ENCODE data around the gene COL4A5. TPM values are rescaled to one million over a fixed set of nuclear protein-coding genes. Genes with fewer than 3 reads are reported as not detected.

The COL4A5 gene
- total RNA-seq, 4 donors from 2014 or later = 9.9 to 31.7 (median 13.9) TPM

GRCh38 chrX:108437349-108438109 is 2.1 kb upstream of the COL4A5 start:
- no peak for DNase-seq
- peak overlapping the region; percentile 15 to 59 (median 40) for H3K4me3 ChIP-seq
- 12 to 28% methylated on average over 10 to 20 of the region's 20 CpGs for WGBS, 2 donors

DNA sequence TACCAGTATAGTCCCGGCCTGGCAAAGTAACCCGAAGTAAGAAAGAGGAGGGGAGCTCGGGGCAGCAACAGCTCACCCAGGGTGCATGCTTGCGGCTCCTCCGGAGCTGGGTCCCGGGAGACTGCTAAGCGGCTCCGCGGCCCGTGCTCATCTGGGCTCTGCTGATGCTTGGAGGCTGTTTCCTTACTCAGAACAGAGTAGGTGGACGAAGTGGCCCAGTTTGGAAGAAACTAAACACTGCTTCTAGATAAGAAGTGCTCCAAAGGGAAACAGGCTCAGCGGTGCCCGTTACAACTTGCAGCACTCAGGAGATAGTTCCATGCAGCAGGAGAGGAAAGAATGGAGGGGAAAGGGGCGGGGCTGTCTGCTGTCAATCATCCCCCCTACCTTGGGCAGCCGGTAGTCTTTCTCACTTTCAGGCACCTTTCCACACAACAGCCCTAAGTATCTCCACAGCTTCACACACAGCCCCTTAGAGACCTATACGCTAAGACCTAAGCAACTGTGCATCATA is 1.5 kb upstream of the COL4A5 start, which contains the start of gene COL4A6:
COL4A6 (minus strand) TSS at position 313 of the 514 bp plus-strand sequence; CDS start at position 87, 226 bp downstream.
- Histone ChIP-seq H3K27me3 (no peaks in the 10 kb centered on the region), H3K27ac (peak within 1 kb of the TSS in 3 of 4 donors; percentile 25 to 79 (median 68)), H3K9me3 (no peaks in the 10 kb centered on the region), H3K4me1 (peaks cover 0 to 20% (median 0%) of the 10 kb centered on the region in 3 donors), H3K4me3 (peak within 1 kb of the TSS; percentile 15 to 63 (median 51)), H3K36me3 (no peaks in the 10 kb centered on the region)
- whole genome bisulfite sequencing, 2 donors = 17 to 38% methylated on average over 1 to 14 of the region's 16 CpGs
- DNase-seq = no peak
- no peak for TF ChIP-seq POLR2A (IDR thresholded peaks at IDR 0.05)
- TF ChIP-seq, protein P1, sequence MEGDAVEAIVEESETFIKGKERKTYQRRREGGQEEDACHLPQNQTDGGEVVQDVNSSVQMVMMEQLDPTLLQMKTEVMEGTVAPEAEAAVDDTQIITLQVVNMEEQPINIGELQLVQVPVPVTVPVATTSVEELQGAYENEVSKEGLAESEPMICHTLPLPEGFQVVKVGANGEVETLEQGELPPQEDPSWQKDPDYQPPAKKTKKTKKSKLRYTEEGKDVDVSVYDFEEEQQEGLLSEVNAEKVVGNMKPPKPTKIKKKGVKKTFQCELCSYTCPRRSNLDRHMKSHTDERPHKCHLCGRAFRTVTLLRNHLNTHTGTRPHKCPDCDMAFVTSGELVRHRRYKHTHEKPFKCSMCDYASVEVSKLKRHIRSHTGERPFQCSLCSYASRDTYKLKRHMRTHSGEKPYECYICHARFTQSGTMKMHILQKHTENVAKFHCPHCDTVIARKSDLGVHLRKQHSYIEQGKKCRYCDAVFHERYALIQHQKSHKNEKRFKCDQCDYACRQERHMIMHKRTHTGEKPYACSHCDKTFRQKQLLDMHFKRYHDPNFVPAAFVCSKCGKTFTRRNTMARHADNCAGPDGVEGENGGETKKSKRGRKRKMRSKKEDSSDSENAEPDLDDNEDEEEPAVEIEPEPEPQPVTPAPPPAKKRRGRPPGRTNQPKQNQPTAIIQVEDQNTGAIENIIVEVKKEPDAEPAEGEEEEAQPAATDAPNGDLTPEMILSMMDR (IDR thresholded peaks at IDR 0.05) = no peak
- intact Hi-C loops (cut with DNase I) = no loop called here

More at GRCh38 chrX:108437349-108438109, 2.1 kb upstream of the COL4A5 start:
- H3K27ac ChIP-seq = peak overlapping the region in 1 of 4 donors; percentile 29
- no peaks in the 10 kb centered on the region for H3K9me3 ChIP-seq
- no peaks in the 10 kb centered on the region for H3K36me3 ChIP-seq
- intact Hi-C loops (cut with DNase I) = no loop called here
- H3K27me3 ChIP-seq = no peaks in the 10 kb centered on the region
- TF ChIP-seq, protein P1 (IDR thresholded peaks at IDR 0.05) = no peak
- TF ChIP-seq POLR2A (IDR thresholded peaks at IDR 0.05) = no peak
- H3K4me1 ChIP-seq = peaks cover 0 to 20% (median 0%) of the 10 kb centered on the region in 3 donors

GRCh38 chrX:108439961-108440696 is 491 bp downstream of the COL4A5 start:
- peaks cover 0 to 20% (median 0%) of the 10 kb centered on the region in 3 donors for H3K4me1 ChIP-seq
- intact Hi-C loops (cut with DNase I) = no loop called here
- H3K9me3 ChIP-seq = no peaks in the 10 kb centered on the region
- WGBS, 2 donors = 2 to 16% methylated on average over 15 to 20 of the region's 25 CpGs
- peak overlapping the region; percentile 25 to 79 (median 64) for H3K27ac ChIP-seq
- TF ChIP-seq, protein P1 (IDR thresholded peaks at IDR 0.05) = no peak
- TF ChIP-seq POLR2A (IDR thresholded peaks at IDR 0.05) = no peak
- DNase-seq = no peak
- peak overlapping the region; percentile 41 to 63 (median 51) for H3K4me3 ChIP-seq
- no peaks in the 10 kb centered on the region for H3K27me3 ChIP-seq
- H3K36me3 ChIP-seq = no peaks in the 10 kb centered on the region

- no peaks in the 10 kb centered on the region for H3K36me3 ChIP-seq
- no peak for DNase-seq
- peaks cover 0 to 19% (median 0%) of the 10 kb centered on the region in 3 donors for H3K4me1 ChIP-seq
- intact Hi-C loops (cut with DNase I) = no loop called here
- H3K27ac ChIP-seq = peak overlapping the region in 3 of 4 donors; percentile 17 to 48 (median 39)
- no peaks in the 10 kb centered on the region for H3K27me3 ChIP-seq
- WGBS, 2 donors = 23 to 33% methylated on average over 2 of the region's 2 CpGs
- H3K4me3 ChIP-seq = peak overlapping the region in 2 of 4 donors; percentile 55 to 63
- H3K9me3 ChIP-seq = no peaks in the 10 kb centered on the region
- TF ChIP-seq, protein P1 (IDR thresholded peaks at IDR 0.05) = no peak
- TF ChIP-seq POLR2A (IDR thresholded peaks at IDR 0.05) = no peak
Observed at GRCh38 chrX:108442901-108443464, 3.3 kb downstream of the COL4A5 start.

All from esophagus squamous epithelium (tissue), 5 donors.